Heart right ventricle (tissue), 16 donors: ENCODE data around the gene BTBD16. TPM values are rescaled to one million over a fixed set of nuclear protein-coding genes. Genes with fewer than 3 reads are reported as not detected.

Source experiments
- ATAC-seq, 8 donors: fragments of 200-7000 bp; cut with Tn5 transposase; one replicate each; pipeline ENCODE4 v1.9.1; 2020; ENCODE audit warnings: mild to moderate bottlenecking in 8 of 8, moderate library complexity in 8 of 8, moderate number of reproducible peaks in 1 of 8
- DNase-seq, 2 donors: peaks; one replicate each; pipeline ENCODE4 v3.0.0-alpha.2; 2020
- H3K27ac ChIP-seq, 10 donors: fragments of 200-600 bp; sonication (generic) in 2 of 10; one replicate each; pipeline versions ENCODE4 v1.5.0 to v1.8.0; 2020 to 2022; ENCODE audit warnings: mild to moderate bottlenecking in 3 of 10
- H3K27me3 ChIP-seq, 7 donors: fragments of 200-600 bp; one replicate each; pipeline ENCODE4 v1.8.0; 2021 to 2022; ENCODE audit warnings: mild to moderate bottlenecking in 2 of 7
- H3K36me3 ChIP-seq, 9 donors: fragments of 200-600 bp; sonication (generic) in 1 of 9; one replicate each; pipeline versions ENCODE4 v1.5.0 to v1.8.0; 2020 to 2022; ENCODE audit warnings: mild to moderate bottlenecking in 2 of 9
- H3K4me1 ChIP-seq, 9 donors: fragments of 200-600 bp; sonication (generic) in 1 of 9; one replicate each; pipeline versions ENCODE4 v1.5.0 to v1.8.0; 2020 to 2022; ENCODE audit warnings: mild to moderate bottlenecking in 4 of 9
- H3K4me3 ChIP-seq, 10 donors: fragments of 200-600 bp; sonication (generic) in 2 of 10; one replicate each; pipeline versions ENCODE4 v1.5.0 to v1.8.0; 2020 to 2022; ENCODE audit warnings: mild to moderate bottlenecking in 7 of 10, moderate library complexity in 2 of 10
- H3K9me3 ChIP-seq, 11 donors: fragments of 200-600 bp in 10 of 11; sonication (generic) in 2 of 11; one replicate each; pipeline versions ENCODE4 v1.5.0 to v1.8.0; 2013 to 2022; ENCODE audit warnings: mild to moderate bottlenecking in 2 of 11, control low read depth in 1 of 11, moderate library complexity in 1 of 11
- WGBS, 2 donors: extraction: QIAGEN DNeasy Blood & Tissue Kit; methylation state at CpG; one replicate each; pipeline ENCODE4 v1.1.7; 2013; ENCODE audit warnings: inconsistent platforms in 1 of 2; 5-methylcytosine and 5-hydroxymethylcytosine counted together
- intact Hi-C, 10 donors: fragments of 100-400 bp; cut with DNase I; formaldehyde crosslinking; loops; one replicate each; pipeline versions ENCODE4 v1.11.1 to v1.14.2; 2022
- polyA plus RNA-seq, 2 donors: library from polyadenylated mRNA; stranded (reverse); fragments of 200-250 nt; gene quantifications; one replicate each; pipeline ENCODE4 v1.2.3, GENCODE V29; 2013
- total RNA-seq, 10 donors: library from RNA; stranded (reverse); fragmentation: NEBNext Ultra II Directional in 3 of 10; extraction: Animal tissue kit (Norgen Biotek cat#: 25700) in 3 of 10; gene quantifications; one replicate each; pipeline versions ENCODE4 v1.2.1 to v1.2.4, GENCODE V29; 2021 to 2023
- TF ChIP-seq, protein P1 (sequence below), 9 donors: fragments of 200-600 bp; sonication (generic) in 2 of 9; IDR thresholded peaks; one replicate each; pipeline versions ENCODE4 v1.5.0 to v1.8.0; 2021 to 2022; ENCODE audit warnings: antibody characterized with exemption in 9 of 9, mild to moderate bottlenecking in 5 of 9, moderate library complexity in 1 of 9
- donor health status: Arrhythmogenic right ventricular cardiomyopathy.
- donor health status: ischemic (EF 13 %, LVEDD 7.1; RV severe dilation, severe dysfunction).
- donor health status: healthy with polysubstance abuse.
- donor health status: DM: no; HTN: yes; CAD: no.
- donor health status: DM: no; HTN: no; CAD: no.
- donor health status: ischemic (EF 25% LVEDD 6.9; RV normal size, moderate dysfunction).
- donor health status: ischemic (EF 25% LVEDD 5.7; RV mildly dilated, moderate dysfunction).
- donor health status: healthy.
- donor health status: DM: yes; HTN: yes; CAD: no.
- donor health status: Ischemic cardiomyopathy.
- donor health status: ischemic (EF 35%, LVEDD 5.7; RV mildly dilated, moderate dysfunction).
- donor health status: nonischemic (EF 11% LVEDD 7.7; RV severe dilation, severe dysfunction).
- donor health status: DM: yes; HTN: yes; CAD: no.
- donor health status: PGD.
- donor health status: ischemic (EF 29% LVEDD 5.4; RV normal size, mild dysfunction).
- donor health status: nonischemic (EF 23%, LVEDD 6.1; RV moderate dilation, normal function).

The BTBD16 gene
- total and polyA plus RNA-seq, 12 donors: 0.29 to 0.76 TPM; not detected in 10

DNA sequence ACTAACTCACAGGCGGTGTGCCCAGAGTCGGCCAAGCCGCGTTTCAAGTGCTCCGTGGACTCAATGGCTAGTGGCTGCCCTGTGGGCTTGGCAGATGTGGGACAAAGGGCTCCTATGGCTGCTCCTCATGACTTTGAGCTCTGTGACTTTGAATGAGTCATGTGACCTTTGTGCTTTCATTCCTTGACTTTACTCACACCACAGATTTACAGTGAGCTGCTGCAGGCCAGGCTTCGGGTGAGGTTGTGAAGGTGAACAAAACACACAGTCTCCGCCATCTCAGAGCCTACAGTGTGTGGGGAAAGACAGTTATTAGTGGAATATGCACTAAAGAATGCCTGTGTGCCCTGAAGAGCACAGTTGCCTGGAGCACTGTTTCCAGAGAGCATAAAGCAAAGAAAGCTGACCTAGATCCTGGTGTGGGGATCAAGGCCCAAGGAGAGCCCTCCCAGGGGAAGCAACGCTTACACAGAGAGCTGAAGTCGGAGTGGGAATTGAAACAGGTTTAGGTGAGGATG lies 73.7 kb downstream of the BTBD16 start:
- ATAC-seq (peak in 4 of 8 donors; percentile 35 to 61 (median 52)), DNase-seq (peak in 1 of 2 donors; percentile 31)
- TF ChIP-seq, protein P1, sequence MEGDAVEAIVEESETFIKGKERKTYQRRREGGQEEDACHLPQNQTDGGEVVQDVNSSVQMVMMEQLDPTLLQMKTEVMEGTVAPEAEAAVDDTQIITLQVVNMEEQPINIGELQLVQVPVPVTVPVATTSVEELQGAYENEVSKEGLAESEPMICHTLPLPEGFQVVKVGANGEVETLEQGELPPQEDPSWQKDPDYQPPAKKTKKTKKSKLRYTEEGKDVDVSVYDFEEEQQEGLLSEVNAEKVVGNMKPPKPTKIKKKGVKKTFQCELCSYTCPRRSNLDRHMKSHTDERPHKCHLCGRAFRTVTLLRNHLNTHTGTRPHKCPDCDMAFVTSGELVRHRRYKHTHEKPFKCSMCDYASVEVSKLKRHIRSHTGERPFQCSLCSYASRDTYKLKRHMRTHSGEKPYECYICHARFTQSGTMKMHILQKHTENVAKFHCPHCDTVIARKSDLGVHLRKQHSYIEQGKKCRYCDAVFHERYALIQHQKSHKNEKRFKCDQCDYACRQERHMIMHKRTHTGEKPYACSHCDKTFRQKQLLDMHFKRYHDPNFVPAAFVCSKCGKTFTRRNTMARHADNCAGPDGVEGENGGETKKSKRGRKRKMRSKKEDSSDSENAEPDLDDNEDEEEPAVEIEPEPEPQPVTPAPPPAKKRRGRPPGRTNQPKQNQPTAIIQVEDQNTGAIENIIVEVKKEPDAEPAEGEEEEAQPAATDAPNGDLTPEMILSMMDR (IDR thresholded peaks at IDR 0.05): no peak
- H3K4me1 ChIP-seq: peaks cover 2 to 31% (median 13%) of the 10 kb centered on the region in 9 donors
- H3K36me3 ChIP-seq: no peaks in the 10 kb centered on the region
- no peaks in the 10 kb centered on the region for H3K9me3 ChIP-seq
- H3K4me3 ChIP-seq: no peak overlapping the region
- 79 to 80% methylated on average over 9 of the region's 9 CpGs for WGBS, 2 donors
- H3K27me3 ChIP-seq: no peaks in the 10 kb centered on the region
- H3K27ac ChIP-seq: peak overlapping the region in 6 of 10 donors; percentile 11 to 61 (median 28)
- intact Hi-C loops: loop anchor here (5.0 to 10.0 kb wide), 9 partner anchors 37 to 223 kb away; partner anchors contain the start of gene DMBT1 (in 4 of the 10)

DNA sequence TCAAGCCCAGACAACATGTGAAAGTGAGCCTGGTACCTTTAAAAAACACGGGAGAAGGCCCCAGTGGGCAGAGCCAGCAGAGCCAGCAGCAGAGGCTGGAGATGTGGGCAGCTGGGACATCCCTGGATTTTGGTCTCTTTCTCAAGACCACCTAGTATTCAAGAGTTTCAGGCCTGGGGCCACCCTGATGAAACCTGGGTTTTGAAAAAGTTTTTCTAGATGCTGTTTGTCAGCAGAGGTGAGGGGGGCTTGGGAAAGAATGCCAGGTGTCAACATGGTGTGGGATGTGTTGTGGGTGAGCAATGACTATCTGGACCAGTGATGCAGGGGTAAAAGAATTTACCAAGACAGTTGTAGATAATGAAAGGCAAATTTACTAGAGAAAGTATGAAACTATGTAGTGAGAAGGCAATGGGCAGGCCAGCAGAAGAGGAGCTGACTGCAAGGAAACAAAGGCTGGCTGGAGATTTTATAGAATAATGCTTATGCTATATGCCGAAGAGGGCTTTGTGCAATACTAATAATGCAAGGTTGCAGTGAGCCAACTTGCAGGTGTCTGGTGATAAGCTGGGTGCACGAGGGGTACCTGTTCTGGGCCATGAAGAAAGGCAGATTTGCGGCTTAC lies 75.3 kb downstream of the BTBD16 start:
- Histone ChIP-seq H3K36me3 (no peaks in the 10 kb centered on the region), H3K4me1 (peaks cover under 1 to 23% (median 7%) of the 10 kb centered on the region in 9 donors), H3K9me3 (no peaks in the 10 kb centered on the region), H3K4me3 (no peak overlapping the region), H3K27ac (no peak overlapping the region), H3K27me3 (no peaks in the 10 kb centered on the region)
- ATAC-seq: no peak
- 96% methylated on average over 4 of the region's 4 CpGs for WGBS, 2 donors
- TF ChIP-seq, protein P1 (IDR thresholded peaks at IDR 0.05): no peak
- intact Hi-C loops: loop anchor here in 1 of 10 donors (10.0 kb wide), 1 partner anchor 88 kb away; no protein-coding TSS in a partner anchor
- DNase-seq: no peak

DNA sequence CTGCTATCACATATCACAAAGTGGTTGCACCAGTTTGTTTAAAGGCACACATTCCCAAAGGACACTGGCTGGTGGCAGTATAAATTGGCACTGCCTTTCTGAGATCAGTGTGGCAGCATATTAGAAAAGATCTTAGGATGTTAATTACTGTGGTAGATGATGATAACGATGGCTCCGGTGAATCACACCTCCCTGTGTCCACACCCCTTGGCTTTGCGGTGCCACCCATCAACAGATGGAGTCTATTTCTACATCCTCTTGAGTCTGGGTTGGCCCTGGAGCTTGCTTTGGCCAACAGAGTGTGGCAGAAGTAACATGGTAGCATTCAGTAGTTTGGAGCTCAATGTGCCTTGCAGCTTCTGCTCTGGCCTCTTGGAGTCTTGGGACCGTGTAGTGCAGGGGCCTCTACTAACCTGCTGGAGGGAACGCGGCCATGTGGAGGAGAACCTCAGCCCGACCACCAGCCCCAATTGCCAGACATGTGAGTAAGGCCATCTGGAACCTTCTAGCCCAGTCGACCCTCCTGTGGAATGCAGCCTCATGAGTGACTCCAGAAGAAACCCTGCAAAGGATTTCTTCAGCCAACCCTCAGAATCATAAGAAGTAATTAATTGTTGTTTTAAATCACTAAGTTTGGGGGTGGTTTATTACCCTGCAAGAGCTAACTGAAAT lies 76.2 kb downstream of the BTBD16 start:
- intact Hi-C loops: loop anchor here in 1 of 10 donors (10.0 kb wide), 1 partner anchor 87 kb away; no protein-coding TSS in a partner anchor

DNA sequence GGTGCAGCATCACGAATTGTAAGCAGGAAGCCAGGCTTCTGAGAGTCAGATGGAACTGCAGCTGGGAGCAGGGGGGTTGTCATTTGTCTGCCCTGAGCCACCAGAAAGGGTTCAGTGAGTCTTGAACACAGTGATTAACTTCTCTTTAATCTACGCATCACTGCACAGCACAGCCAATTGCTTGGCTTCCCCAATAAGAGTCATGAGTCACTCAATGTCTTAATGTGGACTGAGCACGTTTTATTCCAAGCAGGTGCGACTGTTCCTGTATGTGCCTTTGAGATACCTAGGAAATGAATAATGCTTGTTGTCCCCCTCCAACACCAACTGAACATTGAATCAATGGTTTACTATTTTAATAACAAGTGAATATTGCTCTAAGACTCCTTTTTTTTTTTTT lies 77.4 kb downstream of the BTBD16 start:
- ATAC-seq: no peak
- Histone ChIP-seq H3K4me1 (peaks cover 0 to 8% (median 0%) of the 10 kb centered on the region in 9 donors), H3K4me3 (no peak overlapping the region), H3K36me3 (no peaks in the 10 kb centered on the region), H3K27ac (no peak overlapping the region), H3K27me3 (no peaks in the 10 kb centered on the region), H3K9me3 (no peaks in the 10 kb centered on the region)
- intact Hi-C loops: loop anchor here in 1 of 10 donors (10.0 kb wide), 1 partner anchor 86 kb away; no protein-coding TSS in a partner anchor
- TF ChIP-seq, protein P1 (IDR thresholded peaks at IDR 0.05): no peak
- DNase-seq: no peak
- WGBS, 2 donors: 88 to 89% methylated on average over 4 of the region's 4 CpGs

More for the DNA sequence above, 76.2 kb downstream of the BTBD16 start:
- peaks cover 0 to 18% (median 3%) of the 10 kb centered on the region in 9 donors for H3K4me1 ChIP-seq
- no peak overlapping the region for H3K4me3 ChIP-seq
- ATAC-seq (no peak), DNase-seq (no peak)
- H3K36me3 ChIP-seq: no peaks in the 10 kb centered on the region
- H3K9me3 ChIP-seq: no peaks in the 10 kb centered on the region
- H3K27ac ChIP-seq: no peak overlapping the region
- 82 to 85% methylated on average over 8 of the region's 8 CpGs for WGBS, 2 donors
- H3K27me3 ChIP-seq: no peaks in the 10 kb centered on the region
- TF ChIP-seq, protein P1 (IDR thresholded peaks at IDR 0.05): no peak
